Endothelial cell of umbilical vein (primary cell): Measurements from ENCODE around the gene CNNM2.

Experiments
- POLR2A ChIP-seq: IDR thresholded peaks from 2 replicates; pipeline ENCODE4 v1.6.1; 2012; ENCODE audit warnings: low read depth, mild to moderate bottlenecking, control low read depth, low read length
- TF ChIP-seq, protein P1 (sequence below), 2 donors: IDR thresholded peaks; 1 replicate in 1 of 2; 2 replicates in 1 of 2; pipeline ENCODE4 v1.5.1; 2011; ENCODE audit warnings: low read length in 2 of 2, mild to moderate bottlenecking in 2 of 2, moderate library complexity in 2 of 2, control low read depth in 1 of 2, inconsistent platforms in 1 of 2, low read depth in 1 of 2; ENCODE audit not compliant: insufficient read depth in 1 of 2; ENCODE audit errors: extremely low read depth in 1 of 2
- TF ChIP-seq, protein P2 (sequence below): IDR thresholded peaks from 2 replicates; pipeline ENCODE4 v1.6.1; 2011; ENCODE audit not compliant: insufficient read depth, insufficient read length

DNA sequence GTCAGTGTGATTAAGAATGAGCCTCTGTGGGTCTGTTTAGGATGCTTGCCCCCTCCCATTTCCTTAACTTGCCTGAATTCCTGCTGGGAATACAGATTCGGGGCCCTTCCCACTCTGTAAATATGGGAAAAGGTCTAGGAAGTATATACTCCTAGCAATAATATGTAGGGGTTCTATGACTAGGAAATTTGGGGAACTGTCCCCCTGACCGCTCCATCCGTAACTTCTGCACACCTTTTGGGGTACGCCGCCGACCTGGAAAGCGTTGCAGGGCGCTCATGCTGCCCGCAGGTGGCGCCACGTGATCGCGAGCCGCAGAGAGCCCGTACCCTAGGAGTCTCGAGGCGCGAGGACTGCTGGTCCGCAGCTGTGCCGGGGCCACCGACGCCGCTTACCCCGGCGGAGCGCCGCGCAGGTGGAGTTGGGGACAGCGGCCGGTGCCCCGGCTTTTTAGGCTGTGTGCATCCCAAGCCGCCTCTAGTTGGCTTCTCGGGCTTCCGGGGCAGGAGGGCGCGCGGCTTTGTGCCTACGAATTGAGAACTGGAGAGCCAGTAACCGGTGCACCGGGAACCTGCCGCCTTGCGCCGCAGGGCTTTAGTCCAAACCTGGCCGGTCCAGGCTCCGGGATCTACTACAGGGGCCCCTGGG is 656 bp upstream of the CNNM2 start:
- TF ChIP-seq, protein P1, sequence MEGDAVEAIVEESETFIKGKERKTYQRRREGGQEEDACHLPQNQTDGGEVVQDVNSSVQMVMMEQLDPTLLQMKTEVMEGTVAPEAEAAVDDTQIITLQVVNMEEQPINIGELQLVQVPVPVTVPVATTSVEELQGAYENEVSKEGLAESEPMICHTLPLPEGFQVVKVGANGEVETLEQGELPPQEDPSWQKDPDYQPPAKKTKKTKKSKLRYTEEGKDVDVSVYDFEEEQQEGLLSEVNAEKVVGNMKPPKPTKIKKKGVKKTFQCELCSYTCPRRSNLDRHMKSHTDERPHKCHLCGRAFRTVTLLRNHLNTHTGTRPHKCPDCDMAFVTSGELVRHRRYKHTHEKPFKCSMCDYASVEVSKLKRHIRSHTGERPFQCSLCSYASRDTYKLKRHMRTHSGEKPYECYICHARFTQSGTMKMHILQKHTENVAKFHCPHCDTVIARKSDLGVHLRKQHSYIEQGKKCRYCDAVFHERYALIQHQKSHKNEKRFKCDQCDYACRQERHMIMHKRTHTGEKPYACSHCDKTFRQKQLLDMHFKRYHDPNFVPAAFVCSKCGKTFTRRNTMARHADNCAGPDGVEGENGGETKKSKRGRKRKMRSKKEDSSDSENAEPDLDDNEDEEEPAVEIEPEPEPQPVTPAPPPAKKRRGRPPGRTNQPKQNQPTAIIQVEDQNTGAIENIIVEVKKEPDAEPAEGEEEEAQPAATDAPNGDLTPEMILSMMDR (IDR thresholded peaks at IDR 0.05; ENCODE audit: extremely low read depth in 1 of 2, insufficient read depth in 1 of 2, low read depth in 1 of 2, low read length in 2 of 2) = peak; percentile 92 to 97
- TF ChIP-seq POLR2A = no peak
- TF ChIP-seq, protein P2, sequence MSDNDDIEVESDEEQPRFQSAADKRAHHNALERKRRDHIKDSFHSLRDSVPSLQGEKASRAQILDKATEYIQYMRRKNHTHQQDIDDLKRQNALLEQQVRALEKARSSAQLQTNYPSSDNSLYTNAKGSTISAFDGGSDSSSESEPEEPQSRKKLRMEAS = peak; percentile 75
